Panc1 (cell line): ENCODE measurements around the gene SSPN.

Source experiments
- CTCF ChIP-seq: fragments of 450-650 bp; IDR thresholded peaks from 2 replicates; pipeline ENCODE4 v1.5.1; 2017; ENCODE audit warnings: mild to moderate bottlenecking
- SIN3A ChIP-seq: IDR thresholded peaks from 2 replicates; pipeline ENCODE4 v1.6.1; 2012; ENCODE audit warnings: low read depth, mild to moderate bottlenecking, low read length, moderate library complexity, borderline replicate concordance; ENCODE audit not compliant: insufficient read depth
- TCF7L2 ChIP-seq: IDR thresholded peaks from 2 replicates; pipeline ENCODE4 v1.6.1; 2011; ENCODE audit warnings: mild to moderate bottlenecking, low read depth, low read length, inconsistent platforms

GRCh38 chr12:26252946-26253345 is 57.6 kb downstream of the SSPN start:
- TF ChIP-seq SIN3A (no peak), CTCF (no peak), TCF7L2 (no peak)
